NK-92 (cell line): Measurements from ENCODE around the gene EGFLAM.

Source experiments
- DNase-seq: peaks from one replicate; lab custom pipeline; 2025; ENCODE audit not compliant: unreplicated experiment; lab: John Stamatoyannopoulos, UW

The EGFLAM gene

DNA sequence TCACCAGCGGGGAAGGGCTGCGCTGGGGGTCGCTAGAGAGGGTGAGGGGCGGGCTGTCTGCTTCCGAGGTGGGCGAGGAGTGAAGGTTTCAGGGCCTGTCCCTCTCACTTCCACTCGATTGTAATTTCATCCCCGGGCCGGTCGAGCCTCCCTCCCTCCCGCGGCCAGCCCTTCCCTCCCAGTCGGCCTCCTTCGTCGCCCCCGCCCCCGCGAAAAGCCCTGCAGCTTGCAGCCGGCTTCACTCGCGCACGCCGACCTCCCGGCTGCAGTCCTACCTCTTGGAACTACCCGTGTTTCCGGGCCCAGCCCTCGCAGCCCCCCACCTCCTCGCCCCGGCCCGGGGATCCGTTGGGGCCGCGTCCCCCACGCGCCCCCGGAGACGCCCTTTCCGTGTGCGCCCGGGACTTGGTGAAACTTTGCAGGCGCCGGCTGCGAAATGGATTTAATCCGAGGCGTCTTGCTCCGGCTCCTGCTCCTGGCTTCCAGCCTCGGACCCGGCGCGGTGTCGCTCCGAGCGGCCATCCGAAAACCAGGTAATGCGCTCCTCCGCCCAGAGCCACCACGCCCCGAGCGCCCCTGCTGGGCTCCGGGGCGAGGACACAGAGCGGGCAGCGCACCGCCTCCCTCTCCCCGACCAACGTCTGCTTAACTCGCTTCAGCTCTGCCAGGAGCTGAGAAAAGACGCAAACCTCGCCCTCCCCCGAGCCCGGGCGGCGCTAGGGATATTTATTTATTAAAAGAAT lies at the start of gene EGFLAM:
Gene EGFLAM, plus strand, starts transcription at position 241 of the 743 bp plus-strand sequence. Its CDS starts 196 bp downstream, at position 437.
- DNase-seq: no peak

DNA sequence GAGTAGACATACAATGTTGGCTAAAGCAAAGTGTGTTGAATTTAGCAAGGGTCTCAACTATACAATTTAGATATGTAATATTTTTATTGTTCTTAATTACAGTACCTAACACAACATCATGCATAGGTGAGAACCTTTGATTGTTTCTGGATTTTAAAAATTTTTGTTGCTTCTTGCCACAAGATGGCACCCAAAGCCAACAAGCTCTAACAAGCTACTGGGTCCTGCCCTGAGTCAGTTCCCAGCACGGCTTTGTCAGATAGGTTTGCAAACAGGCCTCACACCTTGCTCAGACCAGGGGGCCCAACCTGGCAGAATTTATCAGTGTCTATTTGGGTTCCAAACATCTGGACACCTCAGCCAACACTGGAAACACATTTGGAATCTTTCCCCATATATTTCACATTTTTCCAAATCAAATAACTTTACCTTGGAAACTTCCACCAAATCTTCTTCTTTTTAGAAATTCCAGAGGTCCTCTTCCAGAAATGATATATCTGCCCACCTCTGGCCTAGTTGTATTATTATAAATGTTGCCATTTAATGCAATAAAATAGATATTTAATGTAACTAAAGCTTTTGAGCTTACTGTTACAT lies 49.5 kb upstream of the EGFLAM start:
- DNase-seq: no peak

DNA sequence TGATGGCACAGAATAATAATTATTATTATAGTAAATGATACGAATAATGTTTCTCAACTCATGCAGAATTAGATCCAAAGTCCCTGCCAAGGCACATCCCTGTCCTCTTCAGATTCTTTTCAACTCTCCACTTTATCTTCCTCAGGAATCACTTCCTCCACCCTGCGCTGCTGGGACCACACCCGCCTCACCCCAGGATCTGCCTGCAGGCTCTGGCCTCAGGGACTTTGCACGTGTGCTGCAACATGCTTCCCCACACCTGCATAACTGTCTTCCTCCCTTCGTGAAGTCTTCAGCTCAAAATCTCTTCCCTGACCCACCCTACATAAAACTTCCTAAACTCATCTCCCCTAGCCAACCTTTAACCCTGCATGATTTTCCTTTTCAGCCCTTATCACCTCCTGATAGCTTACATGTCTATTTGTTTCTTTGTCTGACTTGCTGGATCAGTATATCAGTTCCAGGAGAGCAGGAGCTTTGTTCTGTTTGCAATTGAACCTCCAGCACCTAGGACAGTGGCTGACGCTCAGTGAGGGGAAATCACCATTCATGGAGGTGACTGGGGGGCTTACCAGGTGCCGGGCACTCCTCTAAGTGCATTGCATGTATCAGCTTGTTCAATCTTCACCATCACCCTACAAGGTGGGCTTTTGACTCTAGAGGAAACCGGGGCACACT lies 47.5 kb upstream of the EGFLAM start:
- no peak for DNase-seq

DNA sequence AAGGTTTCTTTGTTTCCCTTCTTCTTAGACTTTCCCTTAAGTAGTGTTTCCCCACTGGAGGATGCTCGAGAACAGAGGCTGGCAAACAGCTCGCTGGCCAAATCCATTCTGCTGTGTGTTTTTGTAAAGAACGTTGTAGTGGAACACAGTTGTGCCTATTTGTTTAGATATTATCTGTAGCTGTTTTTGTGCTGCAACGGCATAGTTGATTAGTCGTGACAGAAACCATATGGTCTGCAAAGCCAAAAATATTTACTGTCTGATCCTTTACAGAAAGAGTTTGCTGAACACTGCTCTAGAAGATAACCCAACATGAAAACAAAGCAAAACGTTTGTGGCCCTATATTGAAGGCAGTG lies 47.0 kb upstream of the EGFLAM start:
- DNase-seq: no peak

DNA sequence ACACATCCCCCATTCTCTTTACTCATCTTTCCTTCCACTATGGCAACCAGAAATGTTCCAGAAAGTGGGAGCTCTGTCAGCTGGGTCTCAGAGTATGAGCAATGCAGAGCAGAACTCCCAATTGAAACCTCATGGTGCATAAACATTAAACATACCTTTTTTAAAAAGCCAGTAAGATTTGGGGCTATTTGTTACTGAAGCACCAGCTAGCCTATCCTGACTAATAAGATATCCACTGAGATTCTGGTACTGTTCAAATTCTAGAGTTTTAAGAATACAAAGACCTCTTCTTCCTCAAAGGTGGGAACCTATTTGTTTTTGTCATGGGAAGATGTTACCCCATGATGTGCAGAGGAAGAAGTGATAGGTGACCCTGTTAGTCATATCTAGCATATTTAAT lies 46.1 kb upstream of the EGFLAM start:
- no peak for DNase-seq

DNA sequence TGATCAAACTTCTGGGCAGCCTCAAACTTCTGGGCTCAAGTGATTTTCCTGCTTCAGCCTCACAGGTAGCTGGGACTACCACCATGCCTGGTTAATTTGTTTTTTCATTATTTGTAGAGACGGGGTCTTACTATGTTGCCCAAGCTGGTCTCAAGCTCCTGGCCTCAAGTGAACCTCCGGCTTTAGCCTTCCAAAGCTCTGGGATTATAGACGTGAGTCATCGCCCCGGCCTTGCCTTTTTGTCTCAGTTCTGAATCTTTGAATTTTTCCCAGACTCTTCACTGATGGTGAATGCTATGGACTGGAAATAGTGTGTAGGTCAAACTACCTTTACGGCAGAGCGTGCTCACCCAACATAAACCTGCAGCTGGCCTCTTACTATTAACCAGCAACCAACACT lies 32.3 kb upstream of the EGFLAM start:
- no peak for DNase-seq

DNA sequence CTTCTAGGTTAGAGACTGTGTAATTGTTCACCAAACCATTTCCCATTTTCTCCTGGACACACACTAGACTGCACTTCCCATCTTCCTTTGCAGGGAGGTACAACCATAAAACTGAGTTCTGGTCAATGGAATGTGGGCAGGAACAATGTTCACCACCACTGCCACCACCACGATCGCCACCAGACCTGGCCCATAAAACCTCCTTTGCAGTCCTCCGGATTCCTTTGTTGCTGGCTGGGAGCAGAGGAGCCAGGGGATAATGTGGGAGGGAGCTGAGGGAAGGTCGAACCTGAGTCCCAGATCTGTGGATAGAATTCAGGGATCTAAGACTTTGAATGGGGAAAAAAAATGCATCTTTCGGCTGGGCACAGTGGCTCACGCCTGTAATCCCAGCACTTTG lies 29.4 kb upstream of the EGFLAM start:
- DNase-seq: no peak

DNA sequence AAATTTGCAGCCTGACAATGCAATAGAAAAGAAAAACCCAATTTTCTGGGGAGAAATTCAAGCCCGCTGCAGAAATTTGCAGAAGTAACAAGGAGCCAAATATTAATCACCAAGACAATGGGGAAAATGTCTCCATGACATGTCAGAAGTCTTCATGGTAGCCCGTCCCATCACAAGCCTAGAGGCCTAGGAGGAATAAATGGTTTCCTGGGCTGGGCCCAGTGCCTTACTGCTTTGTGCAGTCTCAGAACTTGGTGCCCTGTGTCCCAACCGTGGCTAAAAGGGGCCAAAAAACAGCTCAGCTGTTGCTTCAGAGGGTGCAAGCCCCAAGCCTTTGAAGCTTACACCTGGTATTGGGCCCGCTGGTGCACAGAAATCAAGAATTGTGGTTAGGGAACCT lies 23.6 kb upstream of the EGFLAM start:
- no peak for DNase-seq

DNA sequence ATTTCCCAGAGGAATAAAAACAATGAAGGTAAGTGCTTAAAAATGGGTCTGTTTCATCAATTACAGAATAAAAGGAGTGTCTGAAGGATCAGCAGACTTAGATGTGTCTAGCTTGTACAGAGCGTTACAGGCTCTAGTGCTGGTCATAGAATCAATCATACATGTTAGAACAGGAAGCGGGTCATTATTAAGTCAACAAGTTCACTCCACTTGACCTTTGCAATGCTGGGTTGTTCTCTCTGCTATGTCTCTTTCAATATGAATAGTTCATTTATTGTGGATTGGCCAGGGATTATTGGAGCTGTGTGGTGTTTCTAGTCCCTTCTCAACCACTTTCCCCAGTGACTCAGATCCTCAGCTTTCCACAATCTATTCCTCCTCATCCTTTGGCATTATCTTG lies 20.7 kb upstream of the EGFLAM start:
- DNase-seq: no peak

DNA sequence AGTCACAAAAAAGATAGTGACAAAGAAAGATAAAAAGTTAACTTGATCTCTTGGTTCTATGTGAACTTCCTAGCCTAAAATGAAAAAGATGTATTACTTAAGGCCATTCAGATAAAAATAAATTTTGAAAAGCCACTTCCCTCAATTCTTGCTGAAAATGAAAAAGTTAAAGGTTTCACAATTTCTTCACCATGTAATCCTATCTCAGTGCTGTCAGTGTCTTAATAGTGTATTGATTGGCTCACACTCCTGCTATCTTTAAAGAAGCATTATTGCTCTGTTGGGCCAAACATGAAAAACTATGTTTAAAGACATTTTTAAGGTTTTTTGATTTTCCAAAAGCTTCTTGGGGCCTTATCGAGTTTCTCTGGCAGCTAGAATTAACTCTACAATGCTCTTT lies 18.1 kb upstream of the EGFLAM start:
- no peak for DNase-seq

DNA sequence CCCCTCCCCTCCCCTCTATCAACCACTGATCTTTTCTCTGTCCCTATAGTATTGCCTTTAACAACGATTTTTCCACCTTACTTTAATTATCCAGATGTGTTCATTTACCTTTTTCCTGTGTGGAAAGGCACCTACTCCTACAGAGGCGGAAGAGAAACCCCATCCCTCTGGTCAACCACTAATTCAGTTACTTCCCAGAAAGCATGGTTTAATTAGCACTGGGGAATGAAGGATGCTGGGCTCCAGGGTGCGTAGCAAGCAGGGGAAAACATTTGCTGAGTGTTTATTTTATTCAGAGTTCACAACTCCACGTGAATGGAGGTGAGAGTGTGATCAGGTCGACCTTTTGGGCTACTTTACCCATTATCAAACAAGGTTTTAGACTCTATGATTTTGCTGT lies 16.7 kb upstream of the EGFLAM start:
- DNase-seq: no peak

DNA sequence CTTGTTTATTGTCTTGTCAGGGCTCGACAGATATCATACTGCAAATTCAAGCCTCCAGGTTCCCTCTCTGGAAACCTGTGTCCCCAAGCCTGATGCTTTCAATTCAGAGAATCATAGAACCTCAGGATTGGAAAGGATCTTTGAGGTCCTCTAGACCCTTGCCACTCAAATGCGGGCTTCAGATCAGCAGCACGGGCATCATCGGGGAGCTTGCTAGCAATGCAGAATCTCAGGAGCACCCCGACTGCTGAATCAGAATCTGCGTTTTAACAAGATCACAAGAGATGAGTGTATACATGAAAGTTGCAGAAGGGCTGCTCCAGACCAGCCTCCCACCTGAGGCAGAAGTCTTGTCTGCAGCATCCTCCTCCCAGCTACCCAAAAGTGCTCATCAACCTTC lies 13.1 kb upstream of the EGFLAM start:
- DNase-seq: no peak

DNA sequence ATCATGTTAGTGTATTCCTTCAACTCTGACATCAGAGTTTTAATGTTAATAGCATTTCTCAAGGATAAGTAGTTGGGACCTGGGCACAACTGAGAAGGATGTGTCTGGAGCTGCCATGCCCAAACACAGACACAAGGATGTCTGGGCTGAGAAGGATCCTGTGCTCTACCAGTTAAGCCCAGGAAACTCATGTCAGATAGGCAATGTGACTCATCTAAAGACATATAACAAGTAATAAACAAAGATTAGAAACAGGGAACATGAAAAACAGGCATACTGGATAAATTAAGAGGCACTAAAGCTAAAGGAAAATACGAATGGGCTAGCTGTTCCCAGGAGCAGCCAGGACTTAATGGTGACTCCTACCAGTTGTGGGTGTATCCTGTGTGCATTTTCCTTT lies 9.1 kb upstream of the EGFLAM start:
- no peak for DNase-seq

DNA sequence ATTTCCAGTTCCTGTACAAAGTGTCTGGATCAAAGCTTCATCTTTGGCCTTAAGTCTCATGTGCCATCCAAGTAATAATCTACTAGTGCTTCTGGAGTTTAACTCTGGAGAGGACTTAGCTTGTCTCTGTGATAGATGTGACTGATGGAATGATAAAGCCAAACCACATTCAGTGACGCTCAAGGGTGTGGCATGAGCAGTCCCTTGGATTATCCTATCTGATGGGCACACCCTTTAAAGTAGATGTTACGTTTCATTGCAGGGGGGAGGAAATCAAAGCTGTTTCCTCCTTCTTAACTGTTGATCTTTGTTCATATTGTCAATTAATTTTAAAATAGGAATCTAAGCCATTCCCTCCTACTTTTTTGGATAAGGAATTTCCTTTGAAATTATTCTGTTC lies 8.5 kb upstream of the EGFLAM start:
- no peak for DNase-seq

DNA sequence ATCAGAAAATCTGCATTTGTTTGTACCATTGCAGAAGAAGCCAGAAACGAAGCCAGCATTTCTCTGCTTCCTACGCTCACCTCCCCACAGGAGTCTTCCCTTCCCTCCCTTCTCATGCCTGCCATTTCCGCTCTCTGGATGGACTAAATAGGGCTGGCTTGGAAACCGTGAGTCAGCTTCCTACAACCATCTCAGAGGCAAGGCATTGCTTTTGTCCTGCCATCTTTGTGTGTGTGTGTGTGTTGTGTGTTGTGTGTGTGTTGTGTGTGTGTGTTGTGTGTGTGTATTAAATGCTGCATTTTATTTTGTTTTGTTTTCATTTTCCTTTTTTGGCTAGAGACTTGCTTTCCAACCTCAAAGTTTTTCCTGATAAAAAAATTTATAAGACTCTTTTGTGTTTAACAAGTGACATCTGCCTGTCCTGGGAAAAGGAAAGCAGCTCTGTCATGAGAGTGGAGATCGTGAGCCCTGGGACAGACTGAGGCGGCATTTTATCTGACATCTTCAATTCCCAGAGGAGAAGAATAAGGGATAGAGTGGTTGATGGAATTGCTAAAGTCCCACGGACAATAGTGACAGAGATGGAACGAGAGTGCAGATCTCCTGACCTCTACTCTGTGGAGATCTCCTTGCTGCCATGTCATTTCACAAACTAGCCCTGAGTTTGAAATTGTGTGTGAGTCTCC lies 7.5 kb upstream of the EGFLAM start:
- no peak for DNase-seq

DNA sequence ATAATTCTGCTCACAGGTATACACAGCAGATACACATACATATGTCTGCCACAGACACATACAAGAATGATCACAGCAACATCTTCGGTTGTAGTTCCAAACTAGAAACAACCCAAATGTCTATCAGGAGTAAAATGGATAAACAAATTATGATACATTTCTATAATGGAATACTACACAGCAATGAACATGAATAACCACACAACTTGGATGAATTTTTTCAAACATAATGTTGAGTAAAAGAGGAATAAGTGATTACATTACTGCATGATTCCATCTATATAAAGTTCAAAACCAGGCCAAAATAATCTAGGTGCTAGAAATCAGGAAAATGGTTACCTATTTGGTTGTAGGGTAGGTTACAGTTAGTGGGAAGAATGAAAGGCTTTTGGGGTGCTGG lies 4.6 kb upstream of the EGFLAM start:
- no peak for DNase-seq

DNA sequence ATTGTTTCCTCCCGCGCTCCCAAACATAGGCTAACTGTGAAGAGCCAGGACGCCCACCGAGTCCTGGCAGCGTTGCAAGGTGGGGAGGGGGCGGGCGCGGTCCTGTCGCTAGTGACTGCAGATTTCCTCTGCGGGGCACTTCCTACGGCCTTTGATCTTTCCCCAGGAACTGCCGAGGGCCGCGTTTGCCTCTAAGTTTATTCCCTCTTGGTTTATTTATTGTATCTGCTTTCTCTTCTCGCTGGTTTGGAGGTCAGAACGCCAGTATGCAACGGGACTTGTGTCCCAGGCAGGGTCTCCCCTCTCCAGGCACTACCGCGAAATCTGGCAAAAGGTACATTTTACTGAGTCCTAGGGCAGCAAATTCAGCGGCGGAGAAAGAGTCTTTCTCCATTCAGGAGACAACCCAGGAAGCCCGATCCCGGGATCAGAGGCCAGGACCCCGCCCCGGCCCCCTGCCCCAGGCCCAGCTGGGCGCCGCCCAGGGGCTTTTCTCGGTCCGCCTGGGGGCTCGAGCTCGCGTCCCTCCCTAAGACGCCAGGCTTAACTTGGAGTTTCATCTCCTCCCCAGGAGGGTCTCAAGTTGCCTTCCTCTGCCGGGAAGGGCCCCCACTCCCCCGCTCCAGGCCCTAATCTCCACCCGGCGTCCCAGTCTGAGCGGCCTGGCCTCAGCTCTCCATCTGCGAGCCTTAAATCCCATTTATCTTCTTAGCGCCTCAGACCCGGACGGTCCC lies 884 bp upstream of the EGFLAM start:
- DNase-seq: no peak

DNA sequence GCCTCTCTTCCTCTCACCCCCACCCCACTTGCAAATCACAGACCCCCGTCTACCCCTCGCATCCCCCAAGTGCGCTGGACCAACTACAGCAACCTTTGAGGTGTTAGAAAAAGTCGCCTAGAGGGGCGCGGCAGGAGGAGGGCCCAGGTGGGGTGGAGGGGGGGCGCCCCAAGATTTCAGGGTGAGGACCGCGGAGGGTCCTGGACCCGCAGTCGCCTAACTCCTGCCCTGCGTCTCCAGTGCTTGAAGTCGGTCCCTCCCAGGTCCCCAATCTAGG lies 379 bp upstream of the EGFLAM start:
- no peak for DNase-seq

DNA sequence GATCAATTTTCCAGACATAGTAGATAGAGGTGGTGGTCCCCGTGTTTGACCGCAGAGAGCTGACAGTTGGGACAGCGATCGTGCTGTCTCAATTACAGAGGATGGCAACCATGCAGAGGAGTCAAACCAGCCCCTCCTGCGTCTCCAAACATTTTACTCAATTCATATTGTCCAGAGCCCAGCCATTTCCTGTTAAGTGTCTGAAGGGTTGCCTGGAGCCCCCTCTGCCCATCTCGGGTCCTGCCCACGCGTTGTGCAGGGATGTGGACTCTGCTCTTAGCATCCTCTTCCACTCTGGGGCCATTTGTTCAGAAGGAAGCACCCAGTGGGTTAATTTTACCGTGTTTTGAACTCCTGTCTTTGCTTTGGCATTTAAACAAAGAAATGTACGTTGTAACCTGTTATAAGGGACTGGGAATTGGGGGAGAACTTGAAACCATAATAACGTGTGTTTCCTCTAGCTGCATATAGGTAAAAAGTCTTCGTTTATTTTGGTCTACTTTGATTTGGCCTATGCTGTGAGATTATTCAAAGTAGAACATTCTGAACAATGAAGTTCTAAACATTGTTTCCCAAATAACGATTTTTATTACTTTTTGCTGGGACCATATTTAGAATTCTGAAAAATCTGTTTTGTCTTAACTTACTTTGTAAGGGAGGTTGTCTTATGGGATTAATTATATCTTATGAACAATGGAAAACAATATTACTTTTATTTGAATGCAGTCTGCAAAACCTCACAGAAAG lies 876 bp downstream of the EGFLAM start:
- no peak for DNase-seq

DNA sequence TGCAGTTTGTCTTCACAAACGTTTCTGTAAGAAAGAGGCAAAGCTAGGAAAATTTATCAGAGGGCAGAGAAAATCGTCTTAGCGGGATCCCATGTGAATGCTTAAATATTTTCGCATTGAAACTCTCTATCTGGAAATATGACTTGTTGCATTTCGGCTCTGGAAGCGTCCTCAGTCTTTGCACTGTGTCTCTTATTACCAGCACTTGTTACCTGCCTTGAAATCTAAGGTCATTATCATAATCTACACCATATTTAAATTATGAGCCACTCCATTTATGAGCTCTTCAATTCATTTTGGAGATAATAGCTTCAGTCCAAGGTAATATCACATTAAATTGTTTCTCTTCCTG lies 1.4 kb downstream of the EGFLAM start:
- DNase-seq: no peak

DNA sequence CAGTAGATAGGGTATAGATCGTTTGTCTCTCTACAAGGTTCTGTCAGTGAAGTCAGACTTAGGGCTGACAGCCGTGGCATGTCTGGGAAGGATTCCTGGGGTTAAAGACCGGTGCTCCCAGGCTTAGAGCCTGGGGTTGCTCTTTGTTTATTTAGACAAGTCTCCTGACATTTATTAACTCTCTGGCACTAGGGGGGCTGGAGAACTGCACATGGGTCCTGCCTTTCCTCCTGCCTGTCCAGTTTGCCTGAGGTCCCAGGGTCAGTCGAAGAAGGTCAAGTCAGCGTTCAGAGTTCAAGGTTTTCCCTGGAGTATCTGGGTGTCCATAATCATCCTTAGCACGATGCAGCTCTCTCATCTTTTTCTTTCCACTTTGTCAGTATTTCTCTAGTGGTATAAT lies 5.6 kb downstream of the EGFLAM start:
- no peak for DNase-seq
